GM18508 (cell line): ENCODE measurements around the gene CAMTA1.

ENCODE experiments used
- ATAC-seq: cut with Tn5 transposase; IDR thresholded peaks from one replicate; pipeline ENCODE4 v1.9.1; 2021; ENCODE audit warnings: moderate number of reproducible peaks; ENCODE audit not compliant: insufficient read depth, unreplicated experiment

Gene CAMTA1

DNA sequence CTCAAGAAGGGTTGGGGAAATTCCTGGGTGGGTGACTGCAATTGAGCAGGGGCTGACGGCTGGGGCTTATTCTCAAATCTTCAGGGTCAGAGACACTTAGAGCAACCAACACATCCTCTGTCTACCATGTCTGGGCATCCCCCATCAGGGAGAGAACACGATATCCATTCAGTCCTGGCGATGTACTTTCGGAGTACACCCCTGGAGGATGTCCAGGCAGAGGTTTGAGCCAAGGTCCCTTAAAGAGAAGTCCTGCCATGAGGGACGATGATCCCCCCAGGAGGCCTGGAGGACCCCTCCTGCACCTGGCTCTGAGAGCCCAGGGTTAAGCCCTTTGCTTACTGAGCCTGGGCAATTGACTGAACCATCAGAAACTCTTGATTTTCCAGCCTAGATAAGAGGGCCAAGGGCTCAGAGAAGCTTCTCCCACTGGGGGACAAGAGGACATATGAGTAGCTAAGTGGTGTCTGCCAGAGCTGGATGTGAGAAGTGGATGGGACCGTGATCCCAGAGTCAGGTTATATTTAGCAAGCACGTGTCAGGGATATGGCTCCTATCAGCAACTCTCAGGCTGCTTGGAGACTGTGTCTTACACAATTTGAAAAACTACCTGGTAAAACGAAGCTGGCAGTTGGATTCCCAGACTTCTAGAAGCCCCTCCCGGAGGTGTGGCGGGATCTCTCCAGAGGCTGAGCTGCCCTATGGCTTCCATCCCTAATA lies 732.5 kb downstream of the CAMTA1 start:
- no peak for ATAC-seq

DNA sequence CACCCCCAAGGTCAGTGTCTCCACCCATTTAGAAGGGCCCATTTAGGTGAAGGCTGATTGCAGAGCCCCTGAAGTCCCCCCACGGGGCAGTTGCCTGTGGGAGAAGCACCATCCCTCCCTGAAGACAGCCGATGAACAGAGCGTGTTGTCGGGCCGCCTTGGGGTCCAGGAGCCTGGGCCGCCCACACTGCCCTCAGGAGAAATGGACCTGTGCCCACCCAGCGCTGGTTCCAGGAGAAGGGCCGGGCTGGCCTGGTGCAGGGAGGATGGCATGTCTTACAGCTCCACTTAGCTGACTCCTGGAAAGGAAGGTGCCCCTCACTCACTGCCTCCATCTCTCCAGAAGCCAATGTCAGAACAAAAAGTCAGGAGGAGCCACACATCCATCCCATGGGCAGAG lies 733.2 kb downstream of the CAMTA1 start:
- ATAC-seq = no peak

DNA sequence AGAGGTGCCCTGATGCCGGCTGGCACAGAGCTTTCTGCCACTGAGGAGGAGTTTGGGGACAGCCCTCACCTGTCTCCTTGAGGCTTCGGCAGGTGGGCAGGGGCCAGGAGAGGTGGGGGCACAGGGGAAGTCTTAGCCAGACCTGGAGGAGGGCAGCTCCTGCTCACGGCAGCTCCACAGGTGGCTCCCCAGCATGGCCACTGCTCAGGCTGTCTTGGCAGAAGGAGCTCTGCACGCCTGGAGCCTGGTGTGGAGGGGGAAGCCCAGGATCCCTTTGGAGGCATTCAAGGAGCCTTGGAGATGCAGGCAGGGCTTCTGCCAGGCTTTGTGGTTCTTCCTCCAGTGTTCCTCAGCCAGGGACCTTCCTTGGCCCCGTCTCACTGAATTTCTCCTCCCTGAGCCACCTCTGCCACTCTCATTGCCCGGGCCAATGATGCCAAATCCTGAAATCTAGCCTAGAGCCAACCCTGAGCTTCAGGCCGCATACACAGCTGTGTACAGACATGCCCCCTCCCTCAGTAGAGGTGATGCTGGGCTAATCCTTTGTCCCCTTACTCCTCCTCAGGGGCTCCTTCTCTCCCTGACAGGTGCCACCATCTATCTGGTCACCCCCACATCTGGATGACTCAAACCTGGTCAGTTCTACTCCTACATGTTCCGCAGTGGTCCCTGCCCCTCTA lies 734.1 kb downstream of the CAMTA1 start:
- no peak for ATAC-seq

DNA sequence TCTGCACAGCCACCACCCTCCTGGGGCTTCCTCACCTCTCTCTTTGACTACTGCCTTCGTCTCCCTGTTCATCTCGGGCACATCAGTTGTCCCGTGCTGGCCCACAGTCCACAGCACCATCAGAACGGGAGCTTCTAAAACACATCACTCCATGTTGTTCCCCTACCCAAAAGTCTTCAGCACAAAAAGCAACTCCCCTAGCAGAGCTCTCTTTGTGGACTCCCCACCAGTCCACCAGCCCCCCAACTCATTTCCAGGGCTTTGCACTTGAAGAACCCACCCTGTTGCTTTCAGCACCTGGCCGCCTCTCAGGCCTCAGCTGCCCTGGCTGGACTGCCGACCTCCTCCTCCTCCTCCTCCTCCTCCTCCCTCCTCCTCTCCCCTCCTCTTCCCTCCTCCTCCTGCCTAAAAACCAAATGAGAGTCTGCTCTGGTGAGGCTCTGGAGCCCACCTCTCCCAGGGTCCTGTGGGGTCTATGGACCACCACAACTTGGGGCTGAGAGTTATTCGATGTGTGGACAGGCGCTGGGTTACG lies 734.7 kb downstream of the CAMTA1 start:
- no peak for ATAC-seq

GRCh38 chr1:7520496-7520895 lies 735.2 kb downstream of the CAMTA1 start:
- no peak for ATAC-seq

DNA sequence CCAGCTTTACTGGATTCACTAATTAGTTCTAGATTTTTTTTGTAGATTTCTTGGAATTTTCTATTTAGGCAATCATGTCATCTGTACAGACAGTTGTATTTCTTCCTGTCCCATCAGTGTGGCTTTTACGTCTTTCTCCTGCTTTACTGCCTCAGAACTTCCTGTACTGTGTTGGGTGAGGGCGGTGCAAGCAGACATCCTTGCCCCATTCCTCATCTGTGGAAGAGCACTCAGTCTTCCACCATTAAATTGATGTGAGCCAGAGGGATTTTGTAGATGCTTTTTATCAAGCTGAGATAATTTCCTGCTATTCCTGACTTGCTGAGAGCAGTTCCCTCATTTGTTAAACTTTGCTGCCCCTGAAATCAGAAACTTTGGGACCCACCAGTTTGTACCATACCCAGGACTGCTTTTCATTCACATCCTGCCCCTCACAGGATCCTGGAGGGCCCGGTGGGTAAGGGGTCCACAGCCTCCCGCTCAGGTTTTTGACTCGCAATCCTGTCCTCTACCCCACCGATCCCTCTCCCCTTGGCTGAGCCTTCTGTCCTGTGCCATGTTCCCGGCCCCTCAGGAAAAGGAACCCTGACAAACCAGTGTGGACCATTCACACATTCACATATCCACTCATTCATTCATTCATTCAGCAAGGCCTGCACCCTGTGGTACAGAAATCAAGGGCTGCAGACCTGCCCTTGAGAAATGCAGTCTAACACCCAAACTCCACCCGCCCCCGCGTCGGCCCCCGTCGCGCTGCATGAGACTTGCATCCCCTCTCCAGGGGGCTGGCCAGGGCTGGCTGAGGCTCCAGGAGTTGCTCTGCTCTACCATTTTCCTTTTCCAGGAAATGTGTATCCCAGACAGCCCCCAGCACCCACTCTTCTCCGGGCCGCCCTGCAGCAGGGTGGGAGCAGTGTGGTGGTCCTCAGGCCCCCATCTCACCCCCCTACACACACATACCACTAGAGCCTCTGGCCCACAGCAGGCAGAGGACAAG lies 739.4 kb downstream of the CAMTA1 start:
- no peak for ATAC-seq

GRCh38 chr1:7525338-7526063 lies 740.2 kb downstream of the CAMTA1 start:
- no peak for ATAC-seq

- no peak for ATAC-seq
Measured at GRCh38 chr1:7526196-7526866, 741.1 kb downstream of the CAMTA1 start.

DNA sequence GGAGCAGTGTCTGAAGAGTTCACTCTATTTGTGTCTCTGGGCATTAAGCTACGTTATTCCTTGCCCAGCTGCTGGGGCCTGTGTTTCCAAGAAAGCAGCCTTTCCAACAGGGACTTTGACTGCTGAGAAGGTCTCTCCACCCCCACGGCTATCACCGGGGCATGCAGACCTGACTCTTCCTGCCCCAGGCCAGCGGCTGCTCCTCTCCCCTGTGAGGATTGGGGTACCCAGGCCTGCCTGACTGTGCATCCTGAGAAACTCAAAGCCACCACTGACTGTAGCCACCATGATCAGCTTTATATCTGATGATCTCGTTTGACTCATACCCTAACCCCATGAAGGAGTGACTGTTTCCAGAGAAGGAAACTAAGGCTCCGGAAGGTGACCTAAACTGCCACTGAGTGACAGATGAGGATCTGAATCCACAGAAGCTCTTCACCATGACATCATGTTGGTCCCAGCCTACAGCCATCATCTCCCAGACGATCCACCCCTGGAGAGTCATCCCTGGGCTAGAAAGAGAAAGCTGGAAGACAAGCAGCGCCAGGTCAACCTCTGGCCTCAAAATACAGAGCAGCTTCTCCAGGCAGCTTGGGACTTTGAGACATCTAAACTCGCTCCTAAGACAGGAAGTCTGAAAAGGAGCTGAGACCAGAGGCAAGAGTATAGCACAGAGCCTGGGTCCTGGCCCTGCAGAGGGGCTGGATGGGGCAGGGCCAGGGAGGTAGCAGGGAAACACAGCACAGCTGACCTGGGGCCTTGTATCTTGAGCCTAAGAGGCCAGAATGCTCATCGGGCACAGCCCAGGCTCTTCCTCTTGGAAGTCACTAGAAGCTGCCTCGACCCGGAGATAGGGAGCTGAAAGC lies 741.8 kb downstream of the CAMTA1 start:
- no peak for ATAC-seq

DNA sequence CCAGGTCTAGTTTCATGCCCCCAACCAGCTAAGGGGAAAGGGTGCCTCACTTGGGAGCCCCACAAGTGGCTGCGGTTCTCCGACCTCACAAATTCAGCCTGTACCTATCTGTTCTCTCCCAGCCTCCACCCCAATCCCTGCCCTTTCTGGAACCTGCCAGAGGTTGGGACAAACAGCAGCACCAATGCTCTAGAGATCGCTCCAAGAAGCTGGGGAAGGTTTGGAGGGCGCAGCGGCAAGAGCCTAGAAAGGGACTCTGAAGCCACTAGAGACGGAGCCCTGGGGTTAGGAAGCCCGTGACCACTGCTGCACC lies 742.4 kb downstream of the CAMTA1 start:
- ATAC-seq = no peak

GRCh38 chr1:7528386-7529198 lies 743.3 kb downstream of the CAMTA1 start:
- ATAC-seq = no peak

DNA sequence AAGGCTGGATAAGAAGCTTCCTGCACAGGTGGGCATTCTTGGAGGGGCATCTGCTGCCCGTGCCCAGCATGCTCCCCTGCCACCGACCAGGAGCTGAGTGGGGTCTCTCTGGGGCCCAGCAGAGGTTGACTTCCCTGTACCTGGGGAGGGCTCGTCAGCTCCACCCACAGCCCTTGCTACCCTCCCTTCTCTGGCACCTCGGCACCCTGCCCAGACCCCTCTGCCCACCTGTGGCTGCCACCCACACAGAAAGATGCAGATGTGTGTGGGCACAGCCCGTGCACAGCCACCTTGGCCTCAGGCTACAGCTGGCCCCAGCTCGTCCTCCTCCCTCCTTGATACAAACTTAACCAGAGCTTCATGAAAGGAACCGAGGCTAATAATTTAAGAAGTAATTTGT lies 744.7 kb downstream of the CAMTA1 start:
- ATAC-seq = no peak

- ATAC-seq = no peak
Measured at GRCh38 chr1:7531562-7532340, 746.5 kb downstream of the CAMTA1 start.

- no peak for ATAC-seq
Measured at GRCh38 chr1:7533006-7533405, 747.8 kb downstream of the CAMTA1 start.

DNA sequence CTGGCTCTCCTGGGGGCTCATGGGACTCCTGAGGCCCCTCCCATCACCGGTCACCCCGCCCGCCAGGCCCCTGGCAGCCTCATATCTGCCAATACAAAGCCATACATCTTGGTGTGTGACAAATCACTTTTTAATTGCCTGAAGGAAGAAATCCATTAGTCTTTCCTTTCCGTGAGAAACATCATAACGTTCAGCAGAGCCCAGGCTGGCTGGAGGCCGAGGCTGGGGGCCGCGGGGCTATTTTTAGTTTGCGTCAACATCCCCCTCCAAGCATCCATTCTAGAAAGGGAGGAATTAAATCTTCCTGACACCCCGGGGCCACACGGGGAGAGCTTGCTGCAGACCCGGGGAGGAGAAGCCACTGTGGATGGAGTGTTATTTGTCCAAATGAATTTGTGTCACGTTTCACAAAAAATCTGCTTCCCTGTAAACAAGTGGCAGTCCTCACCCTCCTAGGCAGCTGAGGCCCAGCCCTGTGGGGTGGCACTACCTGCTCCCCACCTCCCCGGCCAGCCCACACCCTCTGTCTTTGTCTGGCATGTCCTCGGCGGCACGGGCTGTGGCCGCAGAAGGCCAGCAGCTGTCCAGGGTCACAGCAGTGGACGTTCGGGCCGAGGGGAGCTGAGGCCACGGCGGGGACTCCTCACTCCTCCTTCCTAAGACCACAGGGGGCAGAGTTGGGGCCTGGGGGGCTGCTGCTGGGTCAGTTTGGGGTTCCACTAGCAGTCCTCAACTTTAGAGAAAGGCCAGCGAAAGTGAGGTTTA lies 749.0 kb downstream of the CAMTA1 start:
- ATAC-seq = no peak

GRCh38 chr1:7535016-7535415 lies 749.8 kb downstream of the CAMTA1 start:
- no peak for ATAC-seq
